HepG2 (cell line): ENCODE results near the gene MOCS2. TPM values are rescaled to one million over a fixed set of nuclear protein-coding genes. Genes with fewer than 3 reads are reported as not detected.

Experiments
- ATAC-seq: fragments of 200-7000 bp; cut with Tn5 transposase; 3 replicates; pipeline ENCODE4 v1.9.1; 2020; ENCODE audit warnings: mild to moderate bottlenecking, moderate library complexity
- BruUV-seq: library from RNA; stranded (reverse); fragments of 400-500 nt; replicated peaks from 2 replicates; lab custom pipeline; 2021; lab: Mats Ljungman, UMichigan
- CTCF ChIA-PET: fragments of 300-600 bp; formaldehyde crosslinking; extraction: SDS; loops from one replicate; lab custom pipeline; 2021; ENCODE audit warnings: low total read pairs, inconsistent platforms, low intra/inter-chr PET ratio; lab: Yijun Ruan, JAX
- POLR2A ChIA-PET: fragments of 350-600 bp; sonication (Branson Sonifier 250); formaldehyde crosslinking; loops from one replicate; lab custom pipeline; 2020; ENCODE audit warnings: antibody characterized with exemption, inconsistent platforms; lab: Yijun Ruan, JAX
- DNase-seq: peaks from one replicate; pipeline ENCODE4 v3.0.0-alpha.2; 2015; ENCODE audit warnings: low spot score
- FAIRE-seq: peaks from 3 replicates; lab custom pipeline; 2011; peaks lifted over from hg19 to GRCh38; lab: Jason Lieb, UNC
- H2AFZ ChIP-seq: one replicate; pipeline ENCODE4 v1.6.1; 2011; ENCODE audit warnings: low read length, inconsistent platforms
- H3K27ac ChIP-seq: fragments of 300-600 bp; 3 replicates; pipeline ENCODE4 v1.8.0; 2011; ENCODE audit warnings: mixed run types, mild to moderate bottlenecking, mixed read lengths, low read length, inconsistent platforms; ENCODE audit not compliant: insufficient read depth; ENCODE audit errors: extremely low read length
- H3K27me3 ChIP-seq, 2 experiments: fragments of 200-600 bp in 1 of 2; 2 replicates in 1 of 2; 3 replicates in 1 of 2; pipeline versions ENCODE4 v1.6.0 to v1.8.0; 2011; ENCODE audit warnings: low read length in 2 of 2, mild to moderate bottlenecking in 2 of 2, moderate library complexity in 2 of 2, inconsistent platforms in 1 of 2; ENCODE audit not compliant: insufficient read depth in 2 of 2, control insufficient read depth in 1 of 2
- H3K36me3 ChIP-seq, 2 experiments: fragments of 200-600 bp in 1 of 2; replicated peaks in 1 of 2; 2 replicates in 1 of 2; 3 replicates in 1 of 2; pipeline versions ENCODE4 v1.5.1 to v1.8.0; 2011; ENCODE audit warnings: low read length in 2 of 2, inconsistent platforms in 1 of 2; ENCODE audit not compliant: insufficient read depth in 2 of 2, control insufficient read depth in 1 of 2
- H3K4me1 ChIP-seq: 2 replicates; pipeline ENCODE4 v1.5.1; 2012; ENCODE audit warnings: low read length, inconsistent platforms; ENCODE audit not compliant: insufficient read depth
- H3K4me2 ChIP-seq: 2 replicates; pipeline ENCODE4 v1.6.0; 2011; ENCODE audit warnings: low read depth, low read length, inconsistent platforms
- H3K4me3 ChIP-seq, 3 experiments: fragments of 200-600 bp in 1 of 3; sonication (generic), shearing (Covaris generic) in 1 of 3; replicated peaks in 1 of 3; 2 replicates each; pipeline ENCODE4 v1.5.1; 2011 to 2016; ENCODE audit warnings: low read length in 3 of 3, inconsistent platforms in 2 of 3, low read depth in 2 of 3, mild to moderate bottlenecking in 2 of 3, control low read depth in 1 of 3, mixed read lengths in 1 of 3; ENCODE audit not compliant: insufficient read depth in 1 of 3
- H3K79me2 ChIP-seq: one replicate; pipeline ENCODE4 v1.6.1; 2011; ENCODE audit warnings: low read length, inconsistent platforms; ENCODE audit not compliant: insufficient read depth
- H3K9ac ChIP-seq: 2 replicates; pipeline ENCODE4 v1.6.0; 2011; ENCODE audit warnings: mild to moderate bottlenecking, low read depth, low read length, inconsistent platforms; ENCODE audit not compliant: insufficient read depth
- H3K9me3 ChIP-seq: 2 replicates; pipeline ENCODE4 v1.5.1; 2012; ENCODE audit warnings: mild to moderate bottlenecking, low read length
- H4K20me1 ChIP-seq: 2 replicates; pipeline ENCODE4 v1.6.0; 2011; ENCODE audit warnings: inconsistent platforms, mild to moderate bottlenecking, low read length, moderate library complexity; ENCODE audit not compliant: insufficient read depth
- CERS6 ChIP-seq: sonication (generic); formaldehyde crosslinking; IDR thresholded peaks from 2 replicates; pipeline ENCODE4 v1.5.0; 2020; ENCODE audit warnings: missing genetic modification reagents
- HHEX ChIP-seq: IDR thresholded peaks from 2 replicates; pipeline ENCODE4 v1.6.1; 2016; ENCODE audit warnings: control low read depth
- HNF4A ChIP-seq: sonication (generic); formaldehyde crosslinking; IDR thresholded peaks from 2 replicates; pipeline ENCODE4 v1.4.0; 2020; ENCODE audit warnings: missing genetic modification reagents
- SALL1 ChIP-seq: sonication (generic); formaldehyde crosslinking; IDR thresholded peaks from 2 replicates; pipeline ENCODE4 v1.8.0; 2022; ENCODE audit warnings: mild to moderate bottlenecking, missing genetic modification reagents
- ZNF263 ChIP-seq: sonication (generic); formaldehyde crosslinking; IDR thresholded peaks from 2 replicates; pipeline ENCODE4 v1.4.0; 2020; ENCODE audit warnings: missing genetic modification reagents
- ZNF687 ChIP-seq: sonication (generic); formaldehyde crosslinking; IDR thresholded peaks from 2 replicates; pipeline ENCODE4 v1.5.1; 2020; ENCODE audit warnings: mild to moderate bottlenecking, missing genetic modification reagents, moderate library complexity
- WGBS: methylation state at CpG from one replicate; pipeline ENCODE4 v1.1.6; 2017; ENCODE audit warnings: low lambda C conversion rate; 5-methylcytosine and 5-hydroxymethylcytosine counted together
- in situ Hi-C: cut with HindIII; loops from 2 replicates; pipeline ENCODE4 v1.10.0; 2017; ENCODE audit warnings: low pct_unique_long_range_greater_than_20kb; ENCODE audit not compliant: extremely low pct_ligation_motif_present
- intact Hi-C: fragments of 100-400 bp; cut with micrococcal nuclease; formaldehyde crosslinking; loops from one replicate; pipeline ENCODE4 v1.10.0; 2022; ENCODE audit not compliant: unreplicated experiment
- polyA plus RNA-seq, 8 experiments: library from polyadenylated mRNA; depleted of rRNA in 3 of 8; stranded (reverse) in 7 of 8; unstranded in 1 of 8; fragments of >200 nt; fragmentation: Illumina TruSeq in 4 of 8; extraction: Trizol in 4 of 8; gene quantifications; 2 replicates each; pipeline versions ENCODE4 v1.2.1 to v1.2.3, GENCODE V29; 2011 to 2016; ENCODE audit warnings: low read depth in 4 of 8, missing spikeins in 1 of 8, mixed read lengths in 1 of 8; ENCODE audit not compliant: insufficient read depth in 1 of 8
- total RNA-seq, 5 experiments: library from RNA; depleted of rRNA; stranded (reverse); fragments of >200 nt; fragmentation: Illumina TruSeq; extraction: Trizol; gene quantifications; 2 replicates each; pipeline ENCODE4 v1.2.3, GENCODE V29; 2016; ENCODE audit warnings: low read depth in 1 of 5
- TF ChIP-seq, protein P1 (sequence below): sonication (generic); formaldehyde crosslinking; IDR thresholded peaks from 2 replicates; pipeline ENCODE4 v1.4.0; 2020; ENCODE audit warnings: missing genetic modification reagents, low read depth, mild to moderate bottlenecking, borderline replicate concordance

MOCS2 gene
- total and polyA plus RNA-seq, 2 of the 13 experiments (the other 11 are each of a cell fraction or from before 2014, with no cell fraction given): 19.2 to 41.9 TPM

GRCh38 chr5:53113947-53114346 is 4.4 kb upstream of the MOCS2 start:
- no peaks in the 10 kb centered on the region; a peak in 2 of 5 replicates for H3K27me3 ChIP-seq
- 31% methylated on average over 4 of the region's 9 CpGs for WGBS
- no peaks in the 10 kb centered on the region for H3K36me3 ChIP-seq
- H3K79me2 ChIP-seq: peaks cover 10% of the 10 kb centered on the region
- FAIRE-seq (no peak), ATAC-seq (no peak), DNase-seq (no peak)
- H3K9me3 ChIP-seq: no peaks in the 10 kb centered on the region
- CTCF ChIA-PET: no interaction called here
- TF ChIP-seq HNF4A (CRISPR knock-in tag) (peak; percentile 23; the same call in 1 of the 2 replicates), ZNF687 (CRISPR knock-in tag) (peak; percentile 50), HHEX (CRISPR knock-in tag) (no peak), ZNF263 (CRISPR knock-in tag) (peak; percentile 75), SALL1 (CRISPR knock-in tag) (peak; percentile 33; the same call in 1 of the 2 replicates), CERS6 (CRISPR knock-in tag) (no peak)
- TF ChIP-seq, protein P1, sequence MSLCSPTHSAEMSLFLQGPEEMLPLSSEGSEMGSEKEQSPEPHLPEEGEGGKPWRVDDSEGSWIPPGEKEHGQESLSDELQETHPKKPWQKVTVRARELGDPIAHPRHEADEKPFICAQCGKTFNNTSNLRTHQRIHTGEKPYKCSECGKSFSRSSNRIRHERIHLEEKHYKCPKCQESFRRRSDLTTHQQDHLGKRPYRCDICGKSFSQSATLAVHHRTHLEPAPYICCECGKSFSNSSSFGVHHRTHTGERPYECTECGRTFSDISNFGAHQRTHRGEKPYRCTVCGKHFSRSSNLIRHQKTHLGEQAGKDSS (CRISPR knock-in tag): 0 out of 2 replicates have a peak, but pooled peaks have one; percentile 67
- H3K4me3 ChIP-seq: peak overlapping the region in 1 of 3 experiments; percentile 20; a peak in 1 of 6 replicates
- peak overlapping the region; percentile 58 for H3K4me2 ChIP-seq
- H3K9ac ChIP-seq: no peak overlapping the region
- in situ Hi-C loops (no loop called here), intact Hi-C loops (no loop called here)
- POLR2A ChIA-PET: no interaction called here
- peaks cover 52% of the 10 kb centered on the region for H3K4me1 ChIP-seq
- BruUV-seq: no TSS peak
- no peak overlapping the region for H2AFZ ChIP-seq
- H4K20me1 ChIP-seq: no peaks in the 10 kb centered on the region
- H3K27ac ChIP-seq: peak overlapping the region; percentile 11
